Kidney epithelial cell (primary cell): ENCODE results near the gene ZNF354C. TPM values are rescaled to one million over a fixed set of nuclear protein-coding genes. Genes with fewer than 3 reads are reported as not detected.

Experiments
- DNase-seq: peaks from one replicate; pipeline ENCODE4 v3.0.0-alpha.2; 2010; ENCODE audit warnings: low read depth
- H3K27me3 ChIP-seq: 2 replicates; pipeline ENCODE4 v1.6.0; 2011; ENCODE audit warnings: low read length; ENCODE audit not compliant: control insufficient read depth, insufficient read depth
- H3K36me3 ChIP-seq: 2 replicates; pipeline ENCODE4 v1.5.1; 2011; ENCODE audit warnings: low read length; ENCODE audit not compliant: control insufficient read depth, insufficient read depth
- H3K4me3 ChIP-seq: 2 replicates; pipeline ENCODE4 v1.5.1; 2011; ENCODE audit warnings: low read depth, mild to moderate bottlenecking, control low read depth, low read length
- total RNA-seq: library from RNA; depleted of rRNA; stranded (reverse); fragments of >200 nt; gene quantifications from 2 replicates; pipeline ENCODE4 v1.2.3, GENCODE V29; 2015
- TF ChIP-seq, protein P1 (sequence below): IDR thresholded peaks from 2 replicates; pipeline ENCODE4 v1.5.1; 2011; ENCODE audit warnings: mild to moderate bottlenecking, moderate library complexity, low read length, control low read depth, inconsistent platforms; ENCODE audit not compliant: insufficient read depth, poor library complexity, severe bottlenecking

The ZNF354C gene
- total RNA-seq, 1 donor from 2014 or later: 6.9 TPM

DNA sequence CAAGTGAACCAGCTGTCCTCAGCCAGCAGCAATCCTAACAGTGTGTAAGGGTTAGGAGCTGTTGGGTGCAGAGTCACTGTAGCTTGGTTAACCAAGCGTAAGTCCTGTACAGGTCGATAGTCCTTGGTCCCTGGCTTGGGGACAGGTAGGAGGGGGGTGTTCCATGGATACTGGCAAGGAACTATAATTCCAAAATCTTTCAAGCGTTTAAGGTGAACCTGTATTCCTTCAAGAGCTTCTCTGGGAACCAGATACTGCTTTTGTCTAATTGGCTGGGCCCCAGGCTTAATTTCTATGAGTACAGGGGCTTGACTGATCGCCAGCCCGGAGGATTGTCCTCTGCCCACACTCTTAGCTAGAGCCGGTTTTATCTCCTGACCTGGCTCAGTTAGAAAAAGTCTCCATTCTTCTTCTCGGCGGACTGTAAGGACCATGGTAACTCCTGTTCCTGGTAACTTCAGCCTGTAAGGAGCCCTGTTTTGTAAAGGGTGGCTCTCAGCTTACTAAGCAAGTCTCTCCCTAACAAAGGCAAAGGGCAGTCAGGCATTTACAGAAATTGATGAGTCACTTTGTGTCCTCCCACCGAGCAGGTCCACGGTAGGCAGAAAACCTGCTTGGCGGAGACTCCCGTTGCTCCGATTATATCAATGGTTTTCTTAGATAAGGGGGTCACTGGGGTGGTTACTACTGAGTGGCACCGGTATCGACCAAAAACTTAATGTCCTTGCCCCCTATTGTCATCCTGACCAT lies 6.0 kb upstream of the ZNF354C start:
- H3K36me3 ChIP-seq: no peaks in the 10 kb centered on the region
- no peaks in the 10 kb centered on the region for H3K27me3 ChIP-seq
- no peak overlapping the region for H3K4me3 ChIP-seq
- TF ChIP-seq, protein P1, sequence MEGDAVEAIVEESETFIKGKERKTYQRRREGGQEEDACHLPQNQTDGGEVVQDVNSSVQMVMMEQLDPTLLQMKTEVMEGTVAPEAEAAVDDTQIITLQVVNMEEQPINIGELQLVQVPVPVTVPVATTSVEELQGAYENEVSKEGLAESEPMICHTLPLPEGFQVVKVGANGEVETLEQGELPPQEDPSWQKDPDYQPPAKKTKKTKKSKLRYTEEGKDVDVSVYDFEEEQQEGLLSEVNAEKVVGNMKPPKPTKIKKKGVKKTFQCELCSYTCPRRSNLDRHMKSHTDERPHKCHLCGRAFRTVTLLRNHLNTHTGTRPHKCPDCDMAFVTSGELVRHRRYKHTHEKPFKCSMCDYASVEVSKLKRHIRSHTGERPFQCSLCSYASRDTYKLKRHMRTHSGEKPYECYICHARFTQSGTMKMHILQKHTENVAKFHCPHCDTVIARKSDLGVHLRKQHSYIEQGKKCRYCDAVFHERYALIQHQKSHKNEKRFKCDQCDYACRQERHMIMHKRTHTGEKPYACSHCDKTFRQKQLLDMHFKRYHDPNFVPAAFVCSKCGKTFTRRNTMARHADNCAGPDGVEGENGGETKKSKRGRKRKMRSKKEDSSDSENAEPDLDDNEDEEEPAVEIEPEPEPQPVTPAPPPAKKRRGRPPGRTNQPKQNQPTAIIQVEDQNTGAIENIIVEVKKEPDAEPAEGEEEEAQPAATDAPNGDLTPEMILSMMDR: no peak
- no peak for DNase-seq

- no peaks in the 10 kb centered on the region for H3K27me3 ChIP-seq
- no peaks in the 10 kb centered on the region for H3K36me3 ChIP-seq
- no peak overlapping the region for H3K4me3 ChIP-seq
- no peak for DNase-seq
- TF ChIP-seq, protein P1: no peak
These were observed 5.3 kb upstream of the ZNF354C start for GRCh38 chr5:179054876-179055275.

DNA sequence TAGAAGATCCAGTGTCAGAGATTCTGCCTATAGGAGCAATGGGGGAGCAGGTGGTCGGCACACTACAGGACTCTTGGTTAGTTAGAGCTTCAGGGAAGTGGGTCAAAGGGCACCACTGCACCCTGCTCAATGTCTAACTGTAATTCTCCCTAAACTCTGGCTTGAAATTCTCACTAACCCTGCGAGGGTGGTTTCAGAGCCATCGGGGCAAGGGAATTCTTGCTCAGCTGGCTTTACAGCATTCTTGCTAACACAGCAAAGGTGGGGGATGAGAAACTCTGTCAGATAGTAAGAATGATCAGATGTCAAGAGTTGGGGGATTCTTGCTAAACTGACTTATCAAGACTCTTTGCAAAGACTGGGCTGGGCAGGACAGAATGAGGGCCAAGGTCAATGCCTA lies 4.7 kb upstream of the ZNF354C start:
- no peaks in the 10 kb centered on the region for H3K36me3 ChIP-seq
- H3K4me3 ChIP-seq: no peak overlapping the region
- TF ChIP-seq, protein P1: no peak
- H3K27me3 ChIP-seq: no peaks in the 10 kb centered on the region
- no peak for DNase-seq

DNA sequence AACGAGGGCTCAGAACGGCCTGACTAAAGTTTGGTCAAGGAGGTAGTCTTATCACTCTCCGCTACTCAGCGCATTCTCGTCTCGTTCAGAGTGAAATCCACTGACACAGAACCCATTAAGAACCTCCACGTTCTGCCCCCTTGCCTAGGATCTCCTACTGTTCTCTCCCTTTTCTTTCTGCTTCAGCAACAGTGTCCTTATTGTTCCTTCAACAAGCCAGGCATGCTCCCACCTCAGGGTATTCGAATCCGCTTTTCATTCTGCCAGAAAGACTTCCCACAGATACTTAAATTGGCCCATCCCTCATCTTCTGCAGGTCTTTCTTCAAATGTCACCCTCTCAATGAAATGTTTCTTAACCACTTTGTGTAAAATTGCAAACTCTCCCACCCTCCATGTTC lies 4.3 kb upstream of the ZNF354C start:
- Histone ChIP-seq H3K27me3 (no peaks in the 10 kb centered on the region), H3K4me3 (no peak overlapping the region), H3K36me3 (no peaks in the 10 kb centered on the region)
- TF ChIP-seq, protein P1: no peak
- no peak for DNase-seq

GRCh38 chr5:179061025-179061424 lies 852 bp downstream of the ZNF354C start:
- peak overlapping the region; percentile 65 for H3K4me3 ChIP-seq
- H3K36me3 ChIP-seq: no peaks in the 10 kb centered on the region
- no peak for DNase-seq
- TF ChIP-seq, protein P1: no peak
- no peaks in the 10 kb centered on the region for H3K27me3 ChIP-seq

- peaks cover 2% of the 10 kb centered on the region for H3K36me3 ChIP-seq
- TF ChIP-seq, protein P1: no peak
These were observed 5.5 kb downstream of the ZNF354C start for GRCh38 chr5:179065703-179066102.

More at GRCh38 chr5:179065703-179066102, 5.5 kb downstream of the ZNF354C start:
- Histone ChIP-seq H3K27me3 (no peaks in the 10 kb centered on the region), H3K4me3 (no peak overlapping the region)
- no peak for DNase-seq
